ENCODE results near the gene IGSF21.

Gene IGSF21

DNA sequence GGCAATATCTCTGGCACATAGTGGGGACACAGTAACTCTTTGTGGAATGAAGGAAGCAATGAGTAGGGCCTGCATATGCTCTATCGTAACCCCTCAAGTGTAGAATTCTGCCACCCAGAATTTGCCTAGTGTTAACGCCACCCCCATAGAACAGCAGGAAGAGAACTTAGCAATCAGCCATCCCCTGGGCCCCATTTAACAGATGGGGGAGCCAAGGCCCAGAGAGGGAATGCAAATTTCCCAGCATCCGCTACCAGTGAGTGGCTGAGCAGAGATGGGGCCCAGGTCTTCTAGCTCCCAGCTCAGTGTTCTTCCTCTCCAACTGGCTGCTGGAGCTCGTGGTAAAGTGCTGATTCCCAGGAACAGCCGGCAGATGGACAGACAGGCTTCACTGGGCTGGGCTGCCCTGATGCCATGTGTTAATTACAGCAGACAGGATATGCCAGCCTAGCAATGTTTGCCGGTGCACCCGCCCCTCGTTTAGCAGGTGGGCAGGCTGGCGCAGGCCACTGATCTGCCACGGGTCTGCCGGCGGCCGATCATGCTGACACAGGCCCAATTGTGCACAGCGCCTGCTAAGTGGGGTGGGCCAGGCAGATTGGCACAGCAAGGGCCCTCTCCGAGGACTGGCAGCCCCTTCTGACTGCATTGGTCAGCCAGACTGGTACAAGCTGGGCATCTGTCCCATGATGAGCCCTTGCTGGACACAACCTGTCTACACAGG is 171.9 kb downstream of the IGSF21 start:
- no peak for TF ChIP-seq CTCF (conservative IDR thresholded peaks at IDR 0.05; ENCODE audit: low read depth, low read length)
- no peak overlapping the region for H3K4me3 ChIP-seq (ENCODE audit: low read depth, low read length)
- no peak for DNase-seq (ENCODE audit: low read depth)

GRCh38 chr1:18280956-18281355 is 173.4 kb downstream of the IGSF21 start:
- no peak for DNase-seq (ENCODE audit: low read depth)
- H3K4me3 ChIP-seq (ENCODE audit: low read depth, low read length): no peak overlapping the region
- TF ChIP-seq CTCF (conservative IDR thresholded peaks at IDR 0.05; ENCODE audit: low read depth, low read length): no peak

- no peak for DNase-seq (ENCODE audit: low read depth)
- TF ChIP-seq CTCF (conservative IDR thresholded peaks at IDR 0.05; ENCODE audit: low read depth, low read length): no peak
- H3K4me3 ChIP-seq (ENCODE audit: low read depth, low read length): no peak overlapping the region
Observed at GRCh38 chr1:18282851-18283600, 175.4 kb downstream of the IGSF21 start.

DNA sequence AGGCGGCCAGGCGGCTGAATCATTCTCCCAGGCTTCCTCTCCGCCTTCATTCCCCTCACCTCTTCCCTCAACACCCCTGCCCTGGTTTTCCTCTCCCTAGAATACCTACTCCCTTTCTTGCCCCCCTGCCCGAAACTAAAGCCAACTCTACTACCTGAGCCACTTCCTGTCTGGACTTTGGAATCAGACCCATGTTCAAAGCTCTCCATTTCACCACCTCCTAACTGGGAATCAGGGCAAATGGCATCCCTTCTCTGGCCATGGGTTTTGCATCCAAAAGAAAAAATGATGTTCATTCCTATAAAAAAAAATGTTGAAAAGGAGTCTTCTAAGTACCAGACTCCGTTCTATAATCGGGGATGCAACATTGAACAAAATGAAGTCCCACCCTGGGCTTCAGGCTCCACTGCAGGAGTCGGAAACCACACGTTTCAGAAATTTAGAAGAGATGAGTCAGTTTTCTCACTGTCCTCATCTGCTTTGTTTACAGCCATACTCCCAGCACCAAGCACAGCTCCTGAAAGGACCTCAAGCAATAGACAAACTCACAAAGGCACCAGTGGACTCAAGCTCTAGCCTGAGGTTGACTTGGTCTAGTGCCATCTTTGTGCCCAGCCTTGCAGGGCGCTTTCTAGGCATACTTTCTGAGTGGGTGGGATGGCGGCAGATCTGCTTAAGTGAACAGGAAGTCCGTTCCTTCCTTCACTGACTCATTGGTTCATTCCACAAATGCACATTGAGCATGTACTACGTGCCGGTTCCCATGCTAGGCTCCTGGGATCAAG is 176.2 kb downstream of the IGSF21 start:
- H3K4me3 ChIP-seq (ENCODE audit: low read depth, low read length): no peak overlapping the region
- TF ChIP-seq CTCF (conservative IDR thresholded peaks at IDR 0.05; ENCODE audit: low read depth, low read length): no peak
- DNase-seq (ENCODE audit: low read depth): no peak

GRCh38 chr1:18284805-18285537 is 177.4 kb downstream of the IGSF21 start:
- DNase-seq (ENCODE audit: low read depth): no peak
- no peak overlapping the region for H3K4me3 ChIP-seq (ENCODE audit: low read depth, low read length)
- TF ChIP-seq CTCF (conservative IDR thresholded peaks at IDR 0.05; ENCODE audit: low read depth, low read length): no peak

DNA sequence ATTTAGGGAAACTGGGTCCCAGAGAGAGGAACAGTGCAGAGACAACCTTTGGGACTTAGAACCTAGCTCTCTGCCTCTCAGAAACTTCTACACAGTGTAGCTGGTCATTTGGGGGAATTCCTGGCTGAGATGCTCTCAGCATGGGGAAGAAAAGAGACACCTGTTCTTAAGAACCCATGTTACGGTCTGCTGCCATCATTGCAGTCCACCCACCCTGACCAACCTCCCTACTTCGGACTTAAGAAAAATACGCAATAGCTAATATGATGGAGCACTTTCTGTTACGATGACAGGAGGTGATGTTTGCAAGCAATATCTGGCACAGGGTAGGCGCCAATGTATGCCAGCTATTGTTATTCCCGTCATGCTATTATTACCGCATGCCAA is 177.9 kb downstream of the IGSF21 start:
- no peak for TF ChIP-seq CTCF (conservative IDR thresholded peaks at IDR 0.05; ENCODE audit: low read depth, low read length)
- H3K4me3 ChIP-seq (ENCODE audit: low read depth, low read length): no peak overlapping the region
- DNase-seq (ENCODE audit: low read depth): no peak

Measured in choroid plexus epithelial cell (primary cell).